Measurements from ENCODE around the gene CHST10.
"Not testable (repeated sequence)": the region's sequence is repeated elsewhere in the genome, so short reads cannot be mapped to it uniquely, and the experiment has no call there.

Gene CHST10, protein sequence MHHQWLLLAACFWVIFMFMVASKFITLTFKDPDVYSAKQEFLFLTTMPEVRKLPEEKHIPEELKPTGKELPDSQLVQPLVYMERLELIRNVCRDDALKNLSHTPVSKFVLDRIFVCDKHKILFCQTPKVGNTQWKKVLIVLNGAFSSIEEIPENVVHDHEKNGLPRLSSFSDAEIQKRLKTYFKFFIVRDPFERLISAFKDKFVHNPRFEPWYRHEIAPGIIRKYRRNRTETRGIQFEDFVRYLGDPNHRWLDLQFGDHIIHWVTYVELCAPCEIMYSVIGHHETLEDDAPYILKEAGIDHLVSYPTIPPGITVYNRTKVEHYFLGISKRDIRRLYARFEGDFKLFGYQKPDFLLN

DNA sequence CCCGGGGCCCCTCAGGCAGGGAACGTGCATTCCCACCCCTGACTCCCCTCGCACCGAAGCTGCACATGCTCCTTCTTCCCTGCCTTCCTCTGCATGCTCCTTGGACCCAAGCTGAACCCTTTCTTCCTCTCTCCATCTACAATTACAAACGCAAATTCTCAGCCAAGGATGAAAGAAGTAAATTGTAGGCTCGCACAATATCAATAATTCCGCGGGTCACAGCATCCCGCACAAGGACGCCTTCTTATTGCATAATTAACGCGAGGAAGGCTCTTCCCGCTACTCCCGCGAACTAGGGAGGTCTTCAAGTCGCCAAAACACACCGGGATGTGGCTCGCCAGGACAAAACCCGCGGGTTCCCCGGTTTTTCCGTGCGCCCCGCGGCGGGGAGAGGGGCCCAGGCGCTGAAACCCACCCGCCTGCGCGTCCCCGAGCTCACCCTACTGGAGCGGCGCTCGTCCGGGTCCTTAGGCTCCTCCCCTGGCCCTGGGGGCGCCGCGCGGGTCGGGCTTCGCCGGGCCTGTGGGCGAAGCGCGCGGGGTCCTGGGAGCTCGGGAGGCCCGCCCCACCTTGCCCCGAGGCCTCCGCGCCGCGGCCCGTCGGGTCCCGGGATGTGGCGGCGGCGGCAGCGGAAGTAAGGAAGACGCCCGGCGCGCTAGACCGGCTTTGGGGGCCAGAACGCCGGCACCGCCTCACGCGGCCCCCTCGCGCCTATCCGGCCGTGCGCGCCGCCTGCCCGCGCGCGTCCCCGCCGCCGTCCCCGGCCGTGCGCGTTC, at the start of gene CHST10:
TSS of gene CHST10 (minus strand) at position 734 of the 776 bp plus-strand sequence. CDS start 10,993 bp downstream, outside the sequence.
- TF ChIP-seq SUZ12 (IDR thresholded peaks at IDR 0.05; ENCODE audit: extremely low read depth, insufficient read depth, insufficient read length), result no peak
- peaks cover 12% of the 10 kb centered on the region for H3K36me3 ChIP-seq (ENCODE audit: insufficient read depth, insufficient read length, low read length)
- peaks cover 7% of the 10 kb centered on the region for H3K4me1 ChIP-seq (ENCODE audit: insufficient read depth, insufficient read length)
- no peak for DNase-seq (ENCODE audit: low read depth, low spot score)
- peak within 1 kb of the TSS; percentile 89 for H3K4me3 ChIP-seq (ENCODE audit: insufficient read length, low read depth)
- H3K27me3 ChIP-seq (ENCODE audit: insufficient read depth, insufficient read length), result no peaks in the 10 kb centered on the region
- no peaks in the 10 kb centered on the region for H3K9me3 ChIP-seq (ENCODE audit: insufficient read depth, low read length)
- H3K9ac ChIP-seq (ENCODE audit: insufficient read length, low read depth), result peak within 1 kb of the TSS; percentile 90

DNA sequence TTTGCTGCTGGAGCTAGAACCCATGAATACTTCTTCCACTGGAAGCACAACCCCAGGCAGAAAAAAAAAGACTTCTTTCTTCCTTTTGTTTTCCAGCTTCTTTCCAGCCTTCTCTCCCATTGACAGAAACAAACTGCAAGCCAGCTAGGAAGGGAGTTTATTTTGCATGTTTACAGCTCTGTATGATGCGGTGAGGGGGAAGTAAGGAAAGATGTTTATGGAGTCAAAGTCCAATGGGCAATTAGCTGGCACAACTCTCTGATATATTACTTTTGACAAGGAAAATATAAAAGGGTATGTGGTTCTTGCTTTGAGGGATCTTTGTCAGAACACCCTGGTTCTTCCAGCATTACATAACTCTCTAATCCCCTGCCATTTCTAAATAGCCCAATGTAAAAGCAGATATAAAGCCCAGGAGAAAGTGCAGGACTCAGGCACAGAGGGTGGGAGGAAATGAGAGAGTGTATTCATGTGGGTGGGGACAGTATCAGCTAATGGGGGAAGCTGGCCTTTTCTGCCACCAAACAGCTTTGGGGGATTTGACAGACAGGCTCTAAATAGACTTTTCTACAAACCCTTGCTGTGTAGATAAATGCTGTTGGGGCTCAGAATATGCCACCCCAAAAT, 43.5 kb upstream of the CHST10 start:
- no peak for DNase-seq (ENCODE audit: low read depth, low spot score)
- Histone ChIP-seq H3K4me3 (ENCODE audit: insufficient read length, low read depth) (no peak overlapping the region), H3K27me3 (ENCODE audit: insufficient read depth, insufficient read length) (no peaks in the 10 kb centered on the region), H3K9ac (ENCODE audit: insufficient read length, low read depth) (no peak overlapping the region), H3K9me3 (ENCODE audit: insufficient read depth, low read length) (peaks cover 49% of the 10 kb centered on the region), H3K36me3 (ENCODE audit: insufficient read depth, insufficient read length, low read length) (no peaks in the 10 kb centered on the region), H3K4me1 (ENCODE audit: insufficient read depth, insufficient read length) (no peaks in the 10 kb centered on the region)
- TF ChIP-seq ZNF274 (IDR thresholded peaks at IDR 0.05; ENCODE audit: low read depth, low read length), result no peak
- no peak for TF ChIP-seq YY1 (IDR thresholded peaks at IDR 0.05; ENCODE audit: insufficient read depth, insufficient read length)
- no peak for TF ChIP-seq SUZ12 (IDR thresholded peaks at IDR 0.05; ENCODE audit: extremely low read depth, insufficient read depth, insufficient read length)

DNA sequence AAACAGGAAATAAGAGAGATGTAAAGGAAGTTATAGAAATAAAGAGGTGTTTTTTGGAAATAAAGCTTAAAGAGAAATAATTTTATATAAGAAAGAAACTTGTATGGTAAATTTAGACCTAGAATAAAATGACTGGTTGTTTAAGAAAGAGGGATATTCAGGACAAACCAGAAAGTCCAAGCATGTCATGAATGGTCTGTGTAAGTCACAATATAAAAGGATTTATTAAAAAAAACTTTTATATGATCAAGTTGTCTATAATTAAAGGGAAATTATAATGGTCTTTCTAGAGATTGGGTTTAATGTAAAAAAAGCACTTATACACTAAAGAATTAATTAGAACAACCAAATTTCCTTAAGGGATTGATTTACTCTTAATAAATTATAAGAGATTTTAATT, 38.9 kb upstream of the CHST10 start:
- H3K9ac ChIP-seq (ENCODE audit: insufficient read length, low read depth); DNase-seq (ENCODE audit: low read depth, low spot score); H3K27me3 ChIP-seq (ENCODE audit: insufficient read depth, insufficient read length); H3K4me1 ChIP-seq (ENCODE audit: insufficient read depth, insufficient read length); H3K4me3 ChIP-seq (ENCODE audit: insufficient read length, low read depth); H3K36me3 ChIP-seq (ENCODE audit: insufficient read depth, insufficient read length, low read length): not testable (repeated sequence)
- H3K9me3 ChIP-seq (ENCODE audit: insufficient read depth, low read length), result peaks cover 79% of the 10 kb centered on the region

DNA sequence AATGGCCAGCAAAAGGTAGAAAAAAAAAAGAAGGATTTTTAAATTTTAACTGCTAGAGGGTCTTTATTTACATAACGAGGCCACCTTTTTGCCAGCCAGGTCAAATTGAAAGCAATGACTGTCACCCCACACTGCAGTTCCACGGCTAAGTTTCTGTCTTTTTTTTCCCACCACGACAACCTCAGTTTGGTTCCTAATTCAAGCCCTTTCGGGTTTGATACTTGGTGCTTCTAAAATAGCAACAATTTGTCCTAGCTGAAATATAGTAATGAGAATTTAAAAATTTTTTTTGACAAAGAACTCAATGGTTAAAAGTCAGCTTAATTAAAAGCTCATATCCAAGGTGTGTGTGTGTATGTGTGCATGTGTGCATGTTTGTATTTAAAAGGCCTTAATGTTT, 36.4 kb upstream of the CHST10 start:
- Histone ChIP-seq H3K9me3 (ENCODE audit: insufficient read depth, low read length) (peaks cover 68% of the 10 kb centered on the region), H3K36me3 (ENCODE audit: insufficient read depth, insufficient read length, low read length) (no peaks in the 10 kb centered on the region), H3K4me3 (ENCODE audit: insufficient read length, low read depth) (no peak overlapping the region), H3K4me1 (ENCODE audit: insufficient read depth, insufficient read length) (no peaks in the 10 kb centered on the region), H3K9ac (ENCODE audit: insufficient read length, low read depth) (no peak overlapping the region), H3K27me3 (ENCODE audit: insufficient read depth, insufficient read length) (no peaks in the 10 kb centered on the region)
- no peak for DNase-seq (ENCODE audit: low read depth, low spot score)
- TF ChIP-seq SUZ12 (IDR thresholded peaks at IDR 0.05; ENCODE audit: extremely low read depth, insufficient read depth, insufficient read length), result no peak
- TF ChIP-seq YY1 (IDR thresholded peaks at IDR 0.05; ENCODE audit: insufficient read depth, insufficient read length), result no peak
- no peak for TF ChIP-seq ZNF274 (IDR thresholded peaks at IDR 0.05; ENCODE audit: low read depth, low read length)

DNA sequence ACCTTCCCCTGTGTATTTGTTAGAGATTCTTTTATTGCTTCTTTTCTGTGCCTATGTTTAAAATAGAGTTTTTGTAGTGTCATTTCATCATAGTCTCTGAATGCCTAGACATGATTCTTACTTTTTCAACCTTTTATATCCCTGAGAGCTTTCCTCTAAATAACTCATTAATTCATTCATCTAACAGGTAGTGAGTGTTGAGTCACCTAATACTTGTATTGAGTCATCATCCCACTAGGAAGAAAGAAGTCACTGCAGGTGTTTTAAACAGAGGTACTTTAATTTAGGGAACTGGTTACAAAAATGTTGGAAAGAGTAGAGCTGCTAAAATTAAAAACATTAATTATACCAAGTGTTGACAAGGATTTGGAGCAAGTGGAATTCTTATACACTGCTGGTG, 34.3 kb upstream of the CHST10 start:
- TF ChIP-seq YY1 (IDR thresholded peaks at IDR 0.05; ENCODE audit: insufficient read depth, insufficient read length), result no peak
- TF ChIP-seq ZNF274 (IDR thresholded peaks at IDR 0.05; ENCODE audit: low read depth, low read length), result no peak
- no peak for TF ChIP-seq SUZ12 (IDR thresholded peaks at IDR 0.05; ENCODE audit: extremely low read depth, insufficient read depth, insufficient read length)
- Histone ChIP-seq H3K36me3 (ENCODE audit: insufficient read depth, insufficient read length, low read length) (no peaks in the 10 kb centered on the region), H3K27me3 (ENCODE audit: insufficient read depth, insufficient read length) (no peaks in the 10 kb centered on the region), H3K4me1 (ENCODE audit: insufficient read depth, insufficient read length) (no peaks in the 10 kb centered on the region), H3K9ac (ENCODE audit: insufficient read length, low read depth) (no peak overlapping the region), H3K4me3 (ENCODE audit: insufficient read length, low read depth) (no peak overlapping the region), H3K9me3 (ENCODE audit: insufficient read depth, low read length) (peaks cover 47% of the 10 kb centered on the region)
- no peak for DNase-seq (ENCODE audit: low read depth, low spot score)

DNA sequence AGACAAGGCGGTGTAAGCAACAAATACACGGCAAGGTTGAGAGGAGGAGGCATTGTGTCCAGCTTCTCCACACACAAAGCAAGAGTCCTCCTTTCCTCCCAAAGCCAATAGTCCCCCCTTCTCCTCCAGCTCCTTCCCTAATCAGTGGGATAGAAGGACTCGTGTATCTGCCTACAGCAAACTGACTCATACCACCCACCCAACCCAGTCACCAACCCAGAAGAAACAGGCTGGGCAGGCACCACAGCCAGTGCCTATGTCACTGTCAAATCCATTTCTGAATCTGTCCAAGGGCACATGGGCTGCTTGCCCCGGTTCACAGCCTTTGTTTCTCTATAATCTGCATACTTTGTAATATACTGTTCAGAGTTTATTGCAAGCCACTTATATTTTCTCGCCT, 33.6 kb upstream of the CHST10 start:
- peaks cover 40% of the 10 kb centered on the region for H3K9me3 ChIP-seq (ENCODE audit: insufficient read depth, low read length)
- H3K4me1 ChIP-seq (ENCODE audit: insufficient read depth, insufficient read length), result no peaks in the 10 kb centered on the region
- no peaks in the 10 kb centered on the region for H3K36me3 ChIP-seq (ENCODE audit: insufficient read depth, insufficient read length, low read length)
- H3K9ac ChIP-seq (ENCODE audit: insufficient read length, low read depth), result no peak overlapping the region
- H3K4me3 ChIP-seq (ENCODE audit: insufficient read length, low read depth), result no peak overlapping the region
- TF ChIP-seq ZNF274 (IDR thresholded peaks at IDR 0.05; ENCODE audit: low read depth, low read length), result no peak
- TF ChIP-seq SUZ12 (IDR thresholded peaks at IDR 0.05; ENCODE audit: extremely low read depth, insufficient read depth, insufficient read length), result no peak
- no peak for TF ChIP-seq YY1 (IDR thresholded peaks at IDR 0.05; ENCODE audit: insufficient read depth, insufficient read length)
- no peak for DNase-seq (ENCODE audit: low read depth, low spot score)
- no peaks in the 10 kb centered on the region for H3K27me3 ChIP-seq (ENCODE audit: insufficient read depth, insufficient read length)

DNA sequence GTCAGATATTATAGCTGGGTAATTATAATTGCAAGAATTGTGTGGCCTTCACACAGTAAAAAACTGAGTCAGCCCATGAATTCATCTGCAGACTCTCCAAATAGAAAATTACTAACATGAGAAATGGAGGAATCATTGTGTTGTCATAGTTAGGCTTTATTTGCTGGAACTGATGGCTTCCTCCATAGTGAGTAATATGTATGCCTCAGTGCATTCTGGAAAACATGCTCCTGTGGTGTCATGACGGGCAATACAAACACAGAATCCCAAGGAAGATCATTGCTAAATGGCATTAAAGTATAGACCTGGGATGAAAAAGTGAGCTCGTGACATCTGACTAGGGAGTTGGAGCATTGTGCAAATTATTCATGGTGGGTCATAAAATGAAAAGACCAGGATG, 29.2 kb upstream of the CHST10 start:
- Histone ChIP-seq H3K9ac (ENCODE audit: insufficient read length, low read depth) (no peak overlapping the region), H3K4me3 (ENCODE audit: insufficient read length, low read depth) (no peak overlapping the region), H3K4me1 (ENCODE audit: insufficient read depth, insufficient read length) (no peaks in the 10 kb centered on the region), H3K36me3 (ENCODE audit: insufficient read depth, insufficient read length, low read length) (no peaks in the 10 kb centered on the region), H3K9me3 (ENCODE audit: insufficient read depth, low read length) (0 out of 2 replicates have a peak, but pooled peaks cover 4% of the 10 kb centered on the region), H3K27me3 (ENCODE audit: insufficient read depth, insufficient read length) (no peaks in the 10 kb centered on the region)
- TF ChIP-seq ZNF274 (IDR thresholded peaks at IDR 0.05; ENCODE audit: low read depth, low read length) (no peak), SUZ12 (IDR thresholded peaks at IDR 0.05; ENCODE audit: extremely low read depth, insufficient read depth, insufficient read length) (no peak), YY1 (IDR thresholded peaks at IDR 0.05; ENCODE audit: insufficient read depth, insufficient read length) (no peak)
- no peak for DNase-seq (ENCODE audit: low read depth, low spot score)
